ENCODE results near the gene KLHL4.
A peak's percentile ranks its signal among the peaks of the same experiment; 100 is the strongest.
"Not testable (repeated sequence)": the region's sequence is repeated elsewhere in the genome, so short reads cannot be mapped to it uniquely, and the experiment has no call there.

Gene KLHL4

DNA sequence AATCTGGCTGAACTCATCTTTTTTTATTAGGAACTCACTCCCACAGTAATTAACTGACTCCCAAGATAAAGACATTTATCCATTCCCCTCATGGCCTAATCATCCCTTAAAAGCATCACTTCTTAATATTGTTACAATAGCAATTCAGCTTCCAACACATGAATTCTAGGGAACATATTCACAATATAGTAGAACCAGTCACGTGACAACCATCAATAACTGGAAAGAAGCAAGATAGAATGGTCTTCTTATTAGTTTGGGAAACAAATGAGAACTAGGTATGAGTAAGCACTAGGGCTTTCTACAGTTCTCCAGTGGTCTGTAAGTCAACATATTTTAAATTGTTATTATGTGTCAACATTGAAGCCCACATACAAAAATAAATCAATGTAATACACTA is 170.1 kb downstream of the KLHL4 start:
- in situ Hi-C loops (cut with HindIII; ENCODE audit: low sequenced_read_pairs): no loop called here
- no peak for TF ChIP-seq CTCF (IDR thresholded peaks at IDR 0.05; ENCODE audit: low read depth, low read length, missing control alignments)
- no peak overlapping the region for H3K4me3 ChIP-seq (ENCODE audit: low read depth, low read length)
- no peak for DNase-seq (ENCODE audit: low read depth)

GRCh38 chrX:87688113-87688748 is 170.6 kb downstream of the KLHL4 start:
- in situ Hi-C loops (cut with HindIII; ENCODE audit: low sequenced_read_pairs); DNase-seq (ENCODE audit: low read depth); H3K4me3 ChIP-seq (ENCODE audit: low read depth, low read length): not testable (repeated sequence)

- in situ Hi-C loops (cut with HindIII; ENCODE audit: low sequenced_read_pairs); H3K4me3 ChIP-seq (ENCODE audit: low read depth, low read length); DNase-seq (ENCODE audit: low read depth): not testable (repeated sequence)
Measured at GRCh38 chrX:87689218-87689617, 171.6 kb downstream of the KLHL4 start.

DNA sequence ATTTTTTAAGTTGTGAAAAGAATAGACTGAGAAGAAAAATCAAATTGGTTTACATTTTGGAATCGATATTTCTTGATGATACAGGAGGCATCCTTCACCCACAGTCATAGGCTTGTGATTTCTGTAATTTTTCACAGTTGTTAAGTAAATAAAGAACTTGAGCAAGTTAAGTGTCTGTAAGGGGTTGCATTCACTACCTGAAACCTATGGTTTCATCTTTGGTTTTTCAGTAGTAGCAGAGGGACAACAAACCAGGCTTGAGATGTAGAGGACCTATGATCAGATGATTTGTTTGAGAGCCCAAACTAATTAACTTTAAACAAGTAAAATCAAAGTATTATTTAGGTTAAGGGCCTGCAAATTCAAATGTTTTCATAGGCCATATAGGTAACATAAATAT is 175.6 kb downstream of the KLHL4 start:
- no peak overlapping the region for H3K4me3 ChIP-seq (ENCODE audit: low read depth, low read length)
- in situ Hi-C loops (cut with HindIII; ENCODE audit: low sequenced_read_pairs): no loop called here
- DNase-seq (ENCODE audit: low read depth): no peak
- no peak for TF ChIP-seq CTCF (IDR thresholded peaks at IDR 0.05; ENCODE audit: low read depth, low read length, missing control alignments)

- TF ChIP-seq CTCF (IDR thresholded peaks at IDR 0.05; ENCODE audit: low read depth, low read length, missing control alignments): no peak
- no peak overlapping the region for H3K4me3 ChIP-seq (ENCODE audit: low read depth, low read length)
- DNase-seq (ENCODE audit: low read depth): no peak
- in situ Hi-C loops (cut with HindIII; ENCODE audit: low sequenced_read_pairs): no loop called here
Measured at GRCh38 chrX:87697409-87697808, 179.8 kb downstream of the KLHL4 start.

DNA sequence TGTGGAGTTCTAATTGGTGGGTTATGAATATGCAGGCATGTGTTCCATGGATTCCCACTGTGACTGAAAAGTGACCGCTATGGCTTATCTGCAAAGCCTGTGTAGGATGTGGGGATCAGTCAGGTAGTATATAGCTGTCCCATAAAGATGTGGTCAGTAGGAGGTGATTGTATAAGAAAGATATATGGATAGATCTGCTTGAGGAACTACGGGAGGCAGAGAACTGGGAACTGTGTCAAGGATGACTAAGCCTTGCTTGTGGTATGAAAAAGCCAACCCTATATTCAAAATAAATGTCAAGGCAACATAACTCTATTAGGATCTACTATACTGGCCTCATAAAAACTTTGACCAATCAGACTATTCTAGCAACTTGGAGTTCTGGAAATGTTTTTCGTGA is 185.2 kb downstream of the KLHL4 start:
- H3K4me3 ChIP-seq (ENCODE audit: low read depth, low read length): no peak overlapping the region
- in situ Hi-C loops (cut with HindIII; ENCODE audit: low sequenced_read_pairs): no loop called here
- peak; percentile 26 for DNase-seq (ENCODE audit: low read depth)
- TF ChIP-seq CTCF (IDR thresholded peaks at IDR 0.05; ENCODE audit: low read depth, low read length, missing control alignments): no peak

GRCh38 chrX:87703469-87703868 is 185.9 kb downstream of the KLHL4 start:
- DNase-seq (ENCODE audit: low read depth); H3K4me3 ChIP-seq (ENCODE audit: low read depth, low read length); in situ Hi-C loops (cut with HindIII; ENCODE audit: low sequenced_read_pairs): not testable (repeated sequence)

GRCh38 chrX:87706134-87706533 is 188.5 kb downstream of the KLHL4 start:
- TF ChIP-seq CTCF (IDR thresholded peaks at IDR 0.05; ENCODE audit: low read depth, low read length, missing control alignments): no peak
- in situ Hi-C loops (cut with HindIII; ENCODE audit: low sequenced_read_pairs): no loop called here
- no peak overlapping the region for H3K4me3 ChIP-seq (ENCODE audit: low read depth, low read length)
- no peak for DNase-seq (ENCODE audit: low read depth)

All from astrocyte of the cerebellum (primary cell).